HepG2 (cell line): ENCODE data around the gene SAP25. TPM values are rescaled to one million over a fixed set of nuclear protein-coding genes. Genes with fewer than 3 reads are reported as not detected.
A peak's percentile ranks its signal among the peaks of the same experiment; 100 is the strongest.

Experiments used
- HOXD1 ChIP-seq: sonication (generic); formaldehyde crosslinking; IDR thresholded peaks from 2 replicates; pipeline ENCODE4 v1.5.0; 2020; ENCODE audit warnings: missing genetic modification reagents
- KAT7 ChIP-seq: IDR thresholded peaks from 2 replicates; pipeline ENCODE4 v1.6.1; 2018; ENCODE audit warnings: borderline replicate concordance, missing compliant biosample characterization
- NFIC ChIP-seq: IDR thresholded peaks from 2 replicates; pipeline ENCODE4 v1.6.1; 2012; ENCODE audit warnings: mild to moderate bottlenecking, low read length, inconsistent platforms
- NR2F1 ChIP-seq, 2 experiments: fragments of 450-650 bp in 1 of 2; formaldehyde crosslinking in 1 of 2; IDR thresholded peaks; 2 replicates each; pipeline versions ENCODE4 v1.5.0 to v1.6.1; 2016 to 2020; ENCODE audit warnings: mild to moderate bottlenecking in 1 of 2, missing compliant biosample characterization in 1 of 2, missing genetic modification reagents in 1 of 2, moderate library complexity in 1 of 2
- PRDM15 ChIP-seq: sonication (generic); formaldehyde crosslinking; IDR thresholded peaks from 2 replicates; pipeline ENCODE4 v1.4.0; 2020; ENCODE audit warnings: missing genetic modification reagents
- PREB ChIP-seq: sonication (generic); formaldehyde crosslinking; IDR thresholded peaks from 2 replicates; pipeline ENCODE4 v1.4.0; 2020; ENCODE audit warnings: missing genetic modification reagents
- RAD21 ChIP-seq: fragments of 450-650 bp; formaldehyde crosslinking; IDR thresholded peaks from 2 replicates; pipeline ENCODE4 v1.5.0; 2020; ENCODE audit warnings: mild to moderate bottlenecking
- REST ChIP-seq, 2 experiments: IDR thresholded peaks; 2 replicates each; pipeline ENCODE4 v1.6.1; 2011 to 2012; ENCODE audit warnings: low read length in 2 of 2, borderline replicate concordance in 1 of 2, low read depth in 1 of 2, mild to moderate bottlenecking in 1 of 2, moderate library complexity in 1 of 2
- WIZ ChIP-seq: sonication (generic); formaldehyde crosslinking; IDR thresholded peaks from 2 replicates; pipeline ENCODE4 v1.5.1; 2020; ENCODE audit warnings: mild to moderate bottlenecking, missing genetic modification reagents
- ZBTB14 ChIP-seq: sonication (generic); formaldehyde crosslinking; IDR thresholded peaks from 2 replicates; pipeline ENCODE4 v1.4.0; 2020; ENCODE audit warnings: missing genetic modification reagents
- ZBTB21 ChIP-seq: sonication (generic); formaldehyde crosslinking; IDR thresholded peaks from 2 replicates; pipeline ENCODE4 v1.4.0; 2020; ENCODE audit warnings: missing genetic modification reagents
- ZNF292 ChIP-seq: sonication (generic); formaldehyde crosslinking; IDR thresholded peaks from 2 replicates; pipeline ENCODE4 v1.8.1; 2022; ENCODE audit warnings: mild to moderate bottlenecking, low read depth, missing genetic modification reagents, borderline replicate concordance
- ZNF296 ChIP-seq: sonication (generic); formaldehyde crosslinking; conservative IDR thresholded peaks from 2 replicates; pipeline ENCODE4 v1.5.0; 2020; ENCODE audit warnings: mild to moderate bottlenecking, missing genetic modification reagents
- ZNF431 ChIP-seq: sonication (generic); formaldehyde crosslinking; IDR thresholded peaks from 2 replicates; pipeline ENCODE4 v1.9.0; 2022; ENCODE audit warnings: missing genetic modification reagents, low read depth, mild to moderate bottlenecking, borderline replicate concordance
- ZNF770 ChIP-seq: sonication (generic); formaldehyde crosslinking; IDR thresholded peaks from 2 replicates; pipeline ENCODE4 v1.5.0; 2020; ENCODE audit warnings: mild to moderate bottlenecking, missing genetic modification reagents
- ZNF790 ChIP-seq: sonication (generic); formaldehyde crosslinking; IDR thresholded peaks from 2 replicates; pipeline ENCODE4 v1.8.0; 2022; ENCODE audit warnings: missing genetic modification reagents, mild to moderate bottlenecking, borderline replicate concordance
- polyA plus RNA-seq, 8 experiments: library from polyadenylated mRNA; depleted of rRNA in 3 of 8; stranded (reverse) in 7 of 8; unstranded in 1 of 8; fragments of >200 nt; fragmentation: Illumina TruSeq in 4 of 8; extraction: Trizol in 4 of 8; gene quantifications; 2 replicates each; pipeline versions ENCODE4 v1.2.1 to v1.2.3, GENCODE V29; 2011 to 2016; ENCODE audit warnings: low read depth in 4 of 8, missing spikeins in 1 of 8, mixed read lengths in 1 of 8; ENCODE audit not compliant: insufficient read depth in 1 of 8
- total RNA-seq, 5 experiments: library from RNA; depleted of rRNA; stranded (reverse); fragments of >200 nt; fragmentation: Illumina TruSeq; extraction: Trizol; gene quantifications; 2 replicates each; pipeline ENCODE4 v1.2.3, GENCODE V29; 2016; ENCODE audit warnings: low read depth in 1 of 5

The SAP25 gene
- total and polyA plus RNA-seq, 2 of the 13 experiments (the other 11 are each of a cell fraction or from before 2014, with no cell fraction given), result 0.15 to 0.20 TPM

- TF ChIP-seq PREB, result no peak
- peak; percentile 46 to 71; a peak in 3 of 4 replicates for TF ChIP-seq NR2F1 (CRISPR knock-in tag; IDR thresholded peaks at IDR 0.05)
- peak in 1 of 2 experiments; percentile 26; a peak in 1 of 4 replicates for TF ChIP-seq REST (IDR thresholded peaks at IDR 0.05; ENCODE audit: borderline replicate concordance in 1 of 2, low read depth in 1 of 2, low read length in 2 of 2)
- TF ChIP-seq ZBTB14, result no peak
- no peak for TF ChIP-seq NFIC
- no peak for TF ChIP-seq ZNF431 (CRISPR knock-in tag)
- peak; percentile 48; the same call in 1 of the 2 replicates for TF ChIP-seq KAT7 (CRISPR knock-in tag)
- 0 out of 2 replicates have a peak, but pooled peaks have one; percentile 18 for TF ChIP-seq ZNF770 (CRISPR knock-in tag)
- TF ChIP-seq ZNF292 (CRISPR knock-in tag), result peak; percentile 39; the same call in 1 of the 2 replicates
- no peak for TF ChIP-seq PRDM15 (CRISPR knock-in tag)
- peak; percentile 29; the same call in 1 of the 2 replicates for TF ChIP-seq RAD21 (CRISPR knock-in tag)
- TF ChIP-seq WIZ (CRISPR knock-in tag), result no peak
- TF ChIP-seq HOXD1, result 0 out of 2 replicates have a peak, but pooled peaks have one; percentile 13
- TF ChIP-seq ZNF296 (CRISPR knock-in tag), result no peak
- peak; percentile 44; the same call in 1 of the 2 replicates for TF ChIP-seq ZBTB21 (CRISPR knock-in tag)
- TF ChIP-seq ZNF790, result no peak
Observed at GRCh38 chr7:100545360-100546128, 28.2 kb downstream of the SAP25 start (continued).
